Esophagus squamous epithelium (tissue), 5 donors: ENCODE measurements around the gene GRAMD4. TPM values are rescaled to one million over a fixed set of nuclear protein-coding genes. Genes with fewer than 3 reads are reported as not detected.
A peak's percentile ranks its signal among the peaks of the same experiment; 100 is the strongest.
"Not testable (repeated sequence)": the region's sequence is repeated elsewhere in the genome, so short reads cannot be mapped to it uniquely, and the experiment has no call there.

Experiments
- DNase-seq: peaks from one replicate; lab custom pipeline; 2025; lab: John Stamatoyannopoulos, UW
- H3K27ac ChIP-seq, 4 donors: fragments of 200-600 bp; sonication (generic); one replicate each; pipeline ENCODE4 v1.5.1; 2016 to 2019; ENCODE audit warnings: mild to moderate bottlenecking in 1 of 4
- H3K27me3 ChIP-seq, 4 donors: fragments of 200-600 bp; sonication (generic); 1 replicate in 3 of 4; 2 replicates in 1 of 4; pipeline versions ENCODE4 v1.5.1 to v1.6.0; 2017 to 2021; ENCODE audit warnings: antibody characterized with exemption in 1 of 4
- H3K36me3 ChIP-seq, 3 donors: fragments of 200-600 bp; sonication (generic); one replicate each; pipeline ENCODE4 v1.5.1; 2016 to 2019
- H3K4me1 ChIP-seq, 3 donors: fragments of 200-600 bp; sonication (generic); one replicate each; pipeline ENCODE4 v1.5.1; 2017 to 2019
- H3K4me3 ChIP-seq, 4 donors: fragments of 200-600 bp; sonication (generic); 1 replicate in 3 of 4; 2 replicates in 1 of 4; pipeline ENCODE4 v1.5.1; 2016 to 2019; ENCODE audit warnings: mild to moderate bottlenecking in 2 of 4, moderate library complexity in 1 of 4
- H3K9me3 ChIP-seq, 3 donors: fragments of 200-600 bp; sonication (generic); one replicate each; pipeline ENCODE4 v1.5.1; 2016 to 2019
- CTCF ChIP-seq, 6 experiments: fragments of 450-650 bp in 4 of 6; fragments of 200-600 bp in 2 of 6; sonication (generic) in 2 of 6; IDR thresholded peaks; one replicate each; pipeline ENCODE4 v1.5.1; 2016 to 2019; ENCODE audit warnings: antibody characterized with exemption in 6 of 6, mild to moderate bottlenecking in 4 of 6, moderate library complexity in 4 of 6
- POLR2A ChIP-seq, 4 donors: fragments of 450-650 bp; IDR thresholded peaks; one replicate each; pipeline ENCODE4 v1.6.1; 2017; ENCODE audit warnings: antibody characterized with exemption in 4 of 4, mild to moderate bottlenecking in 4 of 4, moderate library complexity in 3 of 4
- whole genome bisulfite sequencing, 2 donors: methylation state at CpG; one replicate each; pipeline ENCODE4 v1.1.5; 2018; 5-methylcytosine and 5-hydroxymethylcytosine counted together
- intact Hi-C: fragments of 100-400 bp; cut with DNase I; formaldehyde crosslinking; loops from one replicate; pipeline ENCODE4 v1.15.0; 2022
- total RNA-seq, 4 donors: library from RNA; depleted of rRNA; stranded (reverse); fragments of >200 nt; gene quantifications; one replicate each; pipeline ENCODE4 v1.1.0, GENCODE V29; 2016
- donor health status: DM: yes; HTN: yes; CAD: no.

Gene GRAMD4
- total RNA-seq, 4 donors from 2014 or later = 27.0 to 122 (median 33.3) TPM

GRCh38 chr22:46619240-46619829, 851 bp upstream of the GRAMD4 start:
- Histone ChIP-seq H3K4me3 (no peak overlapping the region), H3K9me3 (no peaks in the 10 kb centered on the region), H3K4me1 (peaks cover 17 to 67% (median 19%) of the 10 kb centered on the region in 3 donors), H3K36me3 (no peaks in the 10 kb centered on the region), H3K27me3 (no peaks in the 10 kb centered on the region), H3K27ac (peak overlapping the region in 3 of 4 donors; percentile 25 to 42 (median 29))
- intact Hi-C loops = no loop called here
- 70 to 83% methylated on average over 6 to 10 of the region's 10 CpGs for WGBS, 2 donors
- TF ChIP-seq CTCF (IDR thresholded peaks at IDR 0.05) (no peak), POLR2A (IDR thresholded peaks at IDR 0.05) (no peak)
- DNase-seq = no peak

GRCh38 chr22:46620588-46621242, 529 bp downstream of the GRAMD4 start:
- H3K4me3 ChIP-seq = no peak overlapping the region
- H3K27me3 ChIP-seq = no peaks in the 10 kb centered on the region
- DNase-seq = no peak
- intact Hi-C loops = no loop called here
- TF ChIP-seq CTCF (IDR thresholded peaks at IDR 0.05) (no peak), POLR2A (IDR thresholded peaks at IDR 0.05) (no peak)
- H3K27ac ChIP-seq = peak overlapping the region in 3 of 4 donors; percentile 25 to 68 (median 42)
- 91 to 92% methylated on average over 13 to 14 of the region's 23 CpGs for WGBS, 2 donors
- no peaks in the 10 kb centered on the region for H3K9me3 ChIP-seq
- H3K4me1 ChIP-seq = peaks cover 24 to 74% (median 24%) of the 10 kb centered on the region in 3 donors
- no peaks in the 10 kb centered on the region for H3K36me3 ChIP-seq

- H3K4me3 ChIP-seq, H3K9me3 ChIP-seq, intact Hi-C loops, H3K27me3 ChIP-seq, DNase-seq, H3K36me3 ChIP-seq: not testable (repeated sequence)
- Histone ChIP-seq H3K27ac (peak overlapping the region in 2 of 4 donors; percentile 16 to 50), H3K4me1 (peaks cover 30 to 81% (median 31%) of the 10 kb centered on the region in 3 donors)
- 78 to 85% methylated on average over 5 to 6 of the region's 38 CpGs for WGBS, 2 donors
These were observed 1.2 kb downstream of the GRAMD4 start for GRCh38 chr22:46621243-46621930.

GRCh38 chr22:46622081-46622521, 1.9 kb downstream of the GRAMD4 start:
- WGBS, 2 donors = 51 to 71% methylated on average over 1 to 8 of the region's 14 CpGs
- H3K27ac ChIP-seq = peak overlapping the region in 2 of 4 donors; percentile 16 to 50
- no peak for DNase-seq
- no peaks in the 10 kb centered on the region for H3K27me3 ChIP-seq
- no peaks in the 10 kb centered on the region for H3K9me3 ChIP-seq
- peaks cover 0 to 5% (median 0%) of the 10 kb centered on the region in 3 donors for H3K36me3 ChIP-seq
- no peak for TF ChIP-seq CTCF (IDR thresholded peaks at IDR 0.05)
- TF ChIP-seq POLR2A (IDR thresholded peaks at IDR 0.05) = no peak
- peaks cover 35 to 87% (median 38%) of the 10 kb centered on the region in 3 donors for H3K4me1 ChIP-seq
- intact Hi-C loops = no loop called here
- H3K4me3 ChIP-seq = peak overlapping the region in 1 of 4 donors; percentile 7

- Histone ChIP-seq H3K4me3 (no peak overlapping the region), H3K27me3 (no peaks in the 10 kb centered on the region), H3K27ac (peak overlapping the region in 2 of 4 donors; percentile 84 to 88), H3K9me3 (no peaks in the 10 kb centered on the region), H3K4me1 (peaks cover 26 to 68% (median 37%) of the 10 kb centered on the region in 3 donors), H3K36me3 (peaks cover 0 to 32% (median 0%) of the 10 kb centered on the region in 3 donors)
- 51 to 69% methylated on average over 6 to 13 of the region's 20 CpGs for WGBS, 2 donors
- DNase-seq = no peak
- intact Hi-C loops = no loop called here
- TF ChIP-seq CTCF (IDR thresholded peaks at IDR 0.05) (no peak), POLR2A (IDR thresholded peaks at IDR 0.05) (no peak)
These were observed 5.1 kb downstream of the GRAMD4 start for GRCh38 chr22:46625113-46625842.
